A549 treated with Hydrocortisone at 1 μM for 4 hours (cell line): Measurements from ENCODE around the gene LARP1. TPM values are rescaled to one million over a fixed set of nuclear protein-coding genes. Genes with fewer than 3 reads are reported as not detected.

Source experiments
- total RNA-seq: library from RNA; stranded (reverse); fragments of 200-300 nt; extraction: Qiagen RNA extraction; gene quantifications from 5 replicates; pipeline ENCODE4 v1.2.3, GENCODE V29; 2022

LARP1 gene
- total RNA-seq, result 111 to 171 TPM (median 128 TPM) in 5 replicates

DNA sequence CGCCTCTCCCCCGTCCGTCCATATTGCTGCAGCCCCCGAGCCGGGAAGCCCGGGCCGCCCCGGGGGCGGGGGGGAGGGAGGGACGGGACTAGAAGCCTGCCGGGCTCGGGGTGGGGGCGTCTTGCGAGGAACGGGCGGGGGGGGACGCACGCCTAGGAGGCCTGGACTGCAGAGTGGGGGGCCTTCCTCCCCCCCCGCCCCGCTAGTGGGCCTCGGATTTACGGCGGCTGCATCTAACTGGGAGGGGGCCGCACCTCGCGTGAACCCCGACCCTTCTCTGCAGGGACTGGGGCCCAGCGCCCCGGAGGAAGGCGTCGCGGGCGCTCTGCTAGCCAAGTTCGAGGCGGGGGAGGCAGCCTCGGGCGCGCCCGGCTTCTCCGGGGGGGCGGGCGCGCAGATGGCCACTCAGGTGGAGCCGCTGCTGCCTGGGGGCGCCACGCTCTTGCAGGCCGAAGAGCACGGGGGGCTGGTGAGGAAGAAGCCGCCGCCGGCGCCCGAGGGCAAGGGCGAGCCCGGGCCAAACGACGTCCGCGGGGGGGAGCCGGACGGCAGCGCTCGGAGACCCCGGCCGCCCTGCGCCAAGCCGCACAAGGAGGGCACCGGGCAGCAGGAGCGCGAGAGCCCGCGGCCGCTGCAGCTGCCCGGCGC is at the start of gene LARP1:
Gene LARP1 (plus strand): TSS at position 17 of the 648 bp plus-strand sequence. CDS start 381 bp downstream, at position 398.

DNA sequence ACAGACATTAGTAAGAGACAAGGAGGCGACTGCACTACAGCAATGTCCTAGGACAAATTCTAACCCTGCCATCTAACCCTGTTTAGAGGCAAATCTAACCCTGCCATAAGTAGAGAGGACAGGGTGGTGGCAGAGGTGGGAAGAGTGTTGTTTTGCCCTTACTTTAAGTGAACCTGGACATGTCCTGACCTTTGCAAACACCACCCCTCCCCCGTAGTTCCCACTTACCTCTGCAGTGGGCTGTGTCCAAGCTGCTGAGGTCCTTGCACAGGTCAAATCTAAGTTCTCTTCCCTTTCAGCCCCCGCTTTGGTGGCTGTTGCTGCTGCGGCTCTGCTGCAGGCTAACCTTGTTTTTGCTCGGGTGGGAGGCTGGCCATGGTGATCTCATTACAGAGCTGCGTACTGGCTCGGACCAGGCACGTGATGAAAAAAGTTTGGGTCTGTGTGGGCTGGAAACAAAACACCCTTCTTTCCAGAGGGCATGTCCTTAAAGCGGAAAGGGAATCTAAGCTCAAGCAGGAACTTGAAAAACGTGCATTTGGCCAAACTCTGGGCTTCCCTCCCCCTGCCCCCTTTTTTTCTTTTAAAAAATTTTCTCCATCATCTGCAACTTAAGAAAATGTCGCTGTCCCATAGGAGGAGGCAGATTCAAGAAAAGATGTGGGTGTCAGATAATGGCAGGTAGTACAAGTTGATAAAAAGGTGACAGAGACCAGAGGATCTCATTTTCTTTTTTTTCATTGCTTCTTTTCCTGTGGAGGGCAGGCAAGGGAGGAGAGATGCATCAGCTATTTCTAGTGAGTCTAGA is 95.3 kb downstream of the LARP1 start, which contains the start of gene FAXDC2:
Gene FAXDC2 (minus strand): TSS at position 349 of the 808 bp plus-strand sequence. CDS start 12,425 bp downstream, outside the sequence.

DNA sequence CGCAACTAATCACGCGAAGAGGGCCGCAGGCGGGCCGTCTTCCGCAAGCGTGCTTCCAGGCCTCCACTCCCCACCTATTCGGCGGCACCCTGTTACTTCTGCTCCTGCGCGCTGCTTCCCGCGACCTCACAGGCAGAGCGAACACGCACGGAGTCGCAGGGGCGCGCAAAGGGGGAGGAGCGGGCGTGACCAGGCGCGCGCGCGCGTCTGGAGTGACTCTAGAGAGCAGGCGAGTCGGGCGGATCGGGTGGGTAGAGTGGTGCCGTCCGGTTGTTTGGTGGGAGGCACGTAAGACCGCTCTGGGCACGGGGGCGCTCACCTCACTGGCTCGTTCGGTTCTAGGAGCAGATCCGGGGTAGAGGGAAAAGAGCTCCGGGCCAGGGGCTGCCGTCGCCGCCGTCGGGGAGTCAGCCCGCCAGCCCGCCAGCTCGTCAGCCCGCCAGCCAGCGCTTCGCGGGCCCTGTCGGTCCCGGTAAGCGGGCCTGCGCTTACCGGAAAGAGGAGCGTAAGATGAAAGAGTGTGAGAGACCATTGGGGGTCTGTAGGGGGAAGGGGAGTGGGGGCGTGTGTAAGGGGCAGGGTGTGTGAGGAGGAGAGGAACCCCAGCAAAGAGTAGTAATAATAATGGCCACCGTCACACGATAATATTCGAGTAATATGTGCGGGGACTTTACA is 103.3 kb downstream of the LARP1 start, which contains the start of gene CNOT8:
Gene CNOT8 (plus strand): TSS at position 331 of the 675 bp plus-strand sequence. CDS start 4,652 bp downstream, outside the sequence.

Other genes starting within 250 kb of the LARP1 start
- 0.25 to 0.55 TPM (median 0.43 TPM) in 5 replicates for gene FAXDC2, start 95.2 kb downstream of the LARP1 start, total RNA-seq
- gene CNOT8, start 103.2 kb downstream of the LARP1 start, total RNA-seq, result 31.2 to 38.6 TPM (median 35.6 TPM) in 5 replicates
- gene GEMIN5, start 182.8 kb downstream of the LARP1 start, total RNA-seq, result 20.4 to 28.1 TPM (median 22.1 TPM) in 5 replicates
- gene MRPL22, start 185.7 kb downstream of the LARP1 start, total RNA-seq, result 38.0 to 63.7 TPM (median 61.8 TPM) in 5 replicates